GM12874 (cell line): Measurements from ENCODE around the gene TTC12.

Experiments used
- CTCF ChIP-seq: IDR thresholded peaks from 2 replicates; pipeline ENCODE4 v1.5.1; 2011; ENCODE audit warnings: low read depth, mild to moderate bottlenecking, control low read depth, low read length, moderate library complexity; ENCODE audit not compliant: insufficient read depth

The TTC12 gene

GRCh38 chr11:113315811-113316210 lies 1.4 kb downstream of the TTC12 start:
- no peak for TF ChIP-seq CTCF

- TF ChIP-seq CTCF = no peak
Measured at GRCh38 chr11:113316256-113316655, 1.9 kb downstream of the TTC12 start.

GRCh38 chr11:113317339-113317738 lies 3.0 kb downstream of the TTC12 start:
- TF ChIP-seq CTCF = no peak

- no peak for TF ChIP-seq CTCF
Measured at GRCh38 chr11:113319085-113319484, 4.7 kb downstream of the TTC12 start.

GRCh38 chr11:113322158-113322557 lies 7.8 kb downstream of the TTC12 start:
- no peak for TF ChIP-seq CTCF

- TF ChIP-seq CTCF = no peak
Measured at GRCh38 chr11:113324250-113324649, 9.9 kb downstream of the TTC12 start.

- no peak for TF ChIP-seq CTCF
Measured at GRCh38 chr11:113329725-113330124, 15.3 kb downstream of the TTC12 start.

- TF ChIP-seq CTCF = no peak
Measured at GRCh38 chr11:113331441-113331840, 17.1 kb downstream of the TTC12 start.
